AG09319 (cell line): ENCODE measurements around the gene FBXL7.

Source experiments
- DNase-seq: peaks from one replicate; pipeline ENCODE4 v3.0.0-alpha.2; 2010; ENCODE audit warnings: low read depth; ENCODE audit errors: extremely low read depth
- CTCF ChIP-seq: IDR thresholded peaks from 2 replicates; pipeline ENCODE4 v1.5.1; 2011; ENCODE audit warnings: low read depth, mild to moderate bottlenecking, inconsistent platforms, low read length, moderate library complexity

Gene FBXL7

GRCh38 chr5:15683332-15683731 lies 183.4 kb downstream of the FBXL7 start:
- DNase-seq, result no peak
- TF ChIP-seq CTCF, result peak; percentile 14

- no peak for TF ChIP-seq CTCF
- no peak for DNase-seq
Observed at GRCh38 chr5:15687401-15687800, 187.4 kb downstream of the FBXL7 start.

GRCh38 chr5:15689836-15690235 lies 189.9 kb downstream of the FBXL7 start:
- TF ChIP-seq CTCF, result no peak
- DNase-seq, result no peak

- no peak for TF ChIP-seq CTCF
- DNase-seq, result no peak
Observed at GRCh38 chr5:15690611-15691010, 190.6 kb downstream of the FBXL7 start.

- DNase-seq, result no peak
- TF ChIP-seq CTCF, result no peak
Observed at GRCh38 chr5:15691521-15691920, 191.5 kb downstream of the FBXL7 start.

GRCh38 chr5:15692706-15693381 lies 192.9 kb downstream of the FBXL7 start:
- TF ChIP-seq CTCF, result no peak
- no peak for DNase-seq

GRCh38 chr5:15693382-15693728 lies 193.4 kb downstream of the FBXL7 start:
- no peak for DNase-seq
- no peak for TF ChIP-seq CTCF
